ENCODE results near the gene KIF13A. TPM values are rescaled to one million over a fixed set of nuclear protein-coding genes. Genes with fewer than 3 reads are reported as not detected.
"Not testable (repeated sequence)": the region's sequence is repeated elsewhere in the genome, so short reads cannot be mapped to it uniquely, and the experiment has no call there.

Gene KIF13A
- total RNA-seq, 1 donor from 2014 or later = 57.7 TPM

DNA sequence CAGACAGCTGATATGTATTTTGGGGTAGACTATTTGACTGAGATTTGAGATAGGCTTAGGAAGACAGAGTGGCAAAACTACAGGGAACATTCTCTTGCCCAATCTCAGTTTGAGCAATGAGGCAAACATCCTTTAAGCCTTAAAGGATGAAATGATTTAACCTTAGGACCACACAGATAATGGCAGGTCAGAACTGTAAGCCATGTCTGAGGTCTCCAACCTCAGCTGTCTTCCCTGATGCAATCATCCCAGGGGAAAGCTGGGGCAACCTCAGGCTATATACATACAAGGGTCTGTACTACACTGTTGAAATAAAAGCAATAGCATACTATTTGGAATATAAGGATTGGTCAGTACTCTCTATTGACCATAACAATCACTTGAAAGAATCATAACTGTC, 196.9 kb downstream of the KIF13A start:
- DNase-seq (ENCODE audit: low spot score) = no peak

DNA sequence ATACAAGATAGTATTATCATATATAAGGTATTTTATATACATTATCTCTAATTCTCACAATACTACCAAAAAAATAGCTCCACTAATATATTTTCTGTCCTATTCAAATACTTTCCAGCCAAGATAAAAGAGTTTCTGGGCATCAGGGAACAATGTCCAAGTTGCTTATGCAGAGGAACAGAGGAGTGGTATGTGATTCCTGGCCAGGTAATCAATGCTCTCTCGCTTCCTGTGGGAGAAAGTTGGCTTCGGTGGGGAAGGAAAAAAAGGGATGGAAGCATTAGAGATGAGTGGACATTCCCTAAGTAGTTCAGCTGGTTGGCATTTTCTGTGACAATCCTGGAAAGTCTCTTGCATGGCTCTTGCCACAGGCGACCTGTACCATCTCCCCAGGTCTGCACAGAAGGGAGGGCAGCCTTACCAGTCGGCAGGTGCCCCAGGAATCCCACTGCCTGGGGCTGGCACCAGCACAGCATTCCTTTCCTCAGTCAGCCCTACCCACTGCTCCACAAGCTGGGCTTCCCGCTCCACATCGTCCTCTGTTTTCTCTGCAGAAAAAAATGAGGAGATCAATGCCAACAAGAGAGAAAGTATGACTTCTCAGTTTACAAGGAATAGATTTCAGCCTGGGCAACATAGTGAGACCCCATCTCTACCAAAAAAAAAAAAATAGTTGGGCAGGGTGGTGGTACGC, 202.2 kb downstream of the KIF13A start:
- DNase-seq (ENCODE audit: low spot score) = no peak

DNA sequence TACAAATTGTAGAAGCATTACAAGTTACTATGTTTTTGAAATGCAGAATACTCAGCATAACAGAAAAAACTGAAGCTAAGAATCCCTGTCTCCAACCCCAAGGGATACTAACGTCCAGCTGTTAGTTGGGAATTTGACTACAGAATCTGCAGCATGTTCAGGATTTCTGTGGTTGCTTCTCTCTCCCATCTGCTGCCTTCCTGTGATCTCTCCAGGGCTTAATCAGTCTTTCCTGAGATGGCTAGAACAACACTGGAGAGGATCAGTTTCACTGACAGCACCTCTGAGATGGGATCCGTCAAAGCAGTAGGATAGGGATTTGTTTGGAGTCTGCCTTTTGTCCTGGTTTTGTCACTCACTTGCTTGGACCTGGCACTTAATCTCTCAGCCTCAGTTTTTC, 207.4 kb downstream of the KIF13A start:
- no peak for DNase-seq (ENCODE audit: low spot score)

DNA sequence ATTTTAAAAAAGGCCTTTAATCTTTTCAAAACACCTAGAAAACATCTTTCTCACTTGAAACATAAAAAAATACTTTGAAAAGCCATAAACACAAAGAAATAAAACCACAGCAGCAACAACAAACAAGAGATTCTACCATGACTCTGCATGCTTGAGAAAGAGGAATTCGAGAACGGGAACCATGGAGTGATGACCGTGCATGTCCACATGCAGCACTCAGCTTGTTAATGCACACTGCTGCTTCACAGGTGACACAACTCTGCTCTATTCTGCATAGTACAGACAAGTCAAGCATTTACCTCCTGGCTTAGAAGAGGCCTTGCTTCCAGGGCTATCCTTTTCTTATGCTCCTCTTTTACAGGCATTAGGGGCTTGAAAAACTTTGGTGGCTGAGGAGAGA, 215.8 kb downstream of the KIF13A start:
- DNase-seq (ENCODE audit: low spot score) = no peak

DNA sequence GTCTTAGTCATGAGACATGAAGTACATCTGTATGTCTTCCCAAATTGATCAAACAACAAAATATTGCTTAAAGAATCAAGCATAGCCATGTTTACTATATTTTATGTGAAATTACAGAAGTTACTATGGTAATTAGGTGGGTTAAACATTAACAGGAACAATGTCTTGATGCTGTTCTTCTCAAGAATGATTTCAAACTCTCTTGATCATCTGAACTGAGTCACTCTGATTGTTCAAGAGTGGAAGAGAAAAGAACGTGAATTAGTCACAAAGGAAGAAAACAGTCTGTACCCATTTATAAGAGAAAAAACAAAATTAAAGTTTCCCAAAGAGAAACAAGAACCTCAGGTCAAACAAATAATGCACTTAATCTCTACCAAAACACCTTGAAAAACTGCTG, 218.6 kb downstream of the KIF13A start:
- no peak for DNase-seq (ENCODE audit: low spot score)

DNA sequence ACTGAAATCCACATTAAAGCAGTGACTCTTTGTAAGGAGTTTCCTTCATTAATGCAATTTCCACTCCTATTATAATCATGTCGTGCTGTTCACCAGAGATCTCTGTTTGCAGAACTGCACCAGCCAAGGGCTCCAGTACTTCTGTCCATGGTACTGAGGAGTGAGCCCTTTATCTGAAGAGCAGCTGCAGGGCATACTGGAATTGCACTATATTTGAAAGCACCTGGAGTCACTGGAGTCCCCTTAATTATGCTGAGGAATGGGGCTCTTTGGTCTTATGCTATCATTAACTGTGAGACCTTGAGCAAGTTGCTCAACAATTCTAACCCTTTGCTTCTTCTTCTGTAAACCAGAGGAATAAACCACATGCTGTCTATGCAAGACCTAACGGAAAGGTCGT, 219.0 kb downstream of the KIF13A start:
- DNase-seq (ENCODE audit: low spot score) = no peak

DNA sequence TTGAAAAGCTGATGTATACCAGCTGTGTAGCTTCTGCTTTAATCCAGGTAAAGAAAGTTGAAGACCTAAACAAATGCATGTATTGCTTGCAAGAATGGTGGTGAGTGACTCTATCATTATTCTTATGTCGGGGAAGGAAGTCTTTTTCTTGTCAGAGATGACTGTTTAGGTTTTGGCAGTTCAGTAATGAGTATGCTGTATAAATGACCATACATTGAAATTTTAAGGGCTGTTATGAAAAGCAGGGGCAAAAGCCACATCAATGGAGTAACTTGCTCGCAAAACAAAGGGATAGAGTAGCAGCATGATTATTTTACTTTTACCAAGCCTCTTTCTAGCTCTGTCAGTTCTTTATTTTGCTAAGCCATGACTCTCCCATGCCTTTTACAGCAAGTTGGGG, 224.8 kb downstream of the KIF13A start:
- DNase-seq (ENCODE audit: low spot score) = no peak

DNA sequence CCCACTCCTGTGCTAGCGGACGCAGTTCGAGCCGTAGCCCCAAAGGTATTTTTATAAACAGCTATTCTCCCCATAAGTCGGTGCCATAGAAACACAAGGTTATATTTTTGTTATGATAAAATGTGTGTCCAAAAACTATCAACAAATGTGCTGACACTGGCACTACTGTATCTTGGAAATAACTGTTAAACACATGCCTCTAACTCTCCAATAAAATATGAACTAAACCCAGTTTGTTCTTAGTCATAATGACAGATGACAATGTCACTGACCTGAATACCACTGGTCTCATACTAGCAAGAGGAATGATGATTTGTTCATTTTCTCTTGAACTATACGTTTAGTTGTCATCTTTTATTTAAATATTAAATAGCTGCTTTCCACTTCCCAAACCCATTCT, 229.3 kb downstream of the KIF13A start:
- DNase-seq (ENCODE audit: low spot score) = no peak

DNA sequence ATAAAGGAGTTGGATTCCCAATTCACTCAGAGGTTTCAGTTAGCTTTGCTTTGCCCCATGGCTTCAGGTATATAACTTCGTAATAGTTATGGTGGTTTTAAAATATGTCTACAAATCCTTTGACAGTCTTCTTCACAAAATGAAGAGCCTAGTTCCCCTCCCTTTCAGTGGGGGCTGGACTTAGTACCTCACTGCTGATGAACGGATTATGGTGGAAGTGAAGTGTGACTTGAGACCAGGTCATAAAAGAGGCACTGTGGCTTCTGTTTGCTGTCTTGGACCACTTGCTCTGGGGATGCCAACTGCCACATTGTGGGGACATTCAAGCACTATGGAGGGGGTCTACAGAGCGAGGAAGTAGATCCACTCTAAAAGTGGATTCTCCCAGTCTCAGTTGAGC, 233.2 kb downstream of the KIF13A start:
- DNase-seq (ENCODE audit: low spot score) = no peak

DNA sequence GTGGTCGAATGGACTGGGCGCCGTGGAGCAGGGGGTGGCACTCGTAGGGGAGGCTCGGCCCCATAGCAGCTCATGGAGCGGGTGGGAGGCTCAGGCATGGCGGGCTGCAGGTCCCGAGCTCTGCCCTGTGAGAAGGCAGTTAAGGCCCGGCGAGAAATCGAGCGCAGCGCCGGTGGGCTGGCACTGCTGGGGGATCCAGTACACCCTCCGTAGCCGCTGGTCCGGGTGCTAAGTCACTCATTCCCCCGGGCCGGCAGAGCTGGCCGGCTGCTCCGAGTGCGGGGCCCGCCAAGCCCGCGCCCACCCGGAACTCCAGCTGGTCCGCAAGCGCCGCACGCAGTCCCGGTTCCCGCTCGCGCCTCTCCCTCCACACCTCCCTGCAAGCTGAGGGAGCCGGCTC, 242.1 kb downstream of the KIF13A start:
- DNase-seq (ENCODE audit: low spot score) = not testable (repeated sequence)

DNA sequence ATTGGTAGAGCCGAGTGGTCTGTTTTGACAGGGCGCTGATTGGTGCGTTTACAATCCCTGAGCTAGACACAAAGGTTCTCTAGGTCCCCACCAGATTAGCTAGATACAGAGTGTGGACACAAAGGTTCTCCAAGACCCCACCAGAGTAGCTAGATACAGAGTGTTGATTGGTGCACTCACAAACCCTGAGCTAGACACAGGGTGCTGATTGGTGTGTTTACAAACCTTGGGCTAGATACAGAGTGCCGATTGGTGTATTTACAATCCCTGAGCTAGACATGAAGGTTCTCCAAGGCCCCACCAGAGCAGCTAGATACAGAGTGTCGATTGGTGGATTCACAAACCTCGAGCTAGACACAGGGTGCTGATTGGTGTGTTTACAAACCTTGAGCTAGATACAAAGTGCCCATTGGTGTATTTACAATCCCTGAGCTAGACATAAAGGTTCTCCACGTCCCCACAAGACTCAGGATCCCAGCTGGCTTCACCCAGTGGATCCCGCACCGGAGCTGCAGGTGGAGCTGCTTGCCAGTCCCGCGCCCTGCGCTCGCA, 242.6 kb downstream of the KIF13A start:
- not testable (repeated sequence) for DNase-seq (ENCODE audit: low spot score)

DNA sequence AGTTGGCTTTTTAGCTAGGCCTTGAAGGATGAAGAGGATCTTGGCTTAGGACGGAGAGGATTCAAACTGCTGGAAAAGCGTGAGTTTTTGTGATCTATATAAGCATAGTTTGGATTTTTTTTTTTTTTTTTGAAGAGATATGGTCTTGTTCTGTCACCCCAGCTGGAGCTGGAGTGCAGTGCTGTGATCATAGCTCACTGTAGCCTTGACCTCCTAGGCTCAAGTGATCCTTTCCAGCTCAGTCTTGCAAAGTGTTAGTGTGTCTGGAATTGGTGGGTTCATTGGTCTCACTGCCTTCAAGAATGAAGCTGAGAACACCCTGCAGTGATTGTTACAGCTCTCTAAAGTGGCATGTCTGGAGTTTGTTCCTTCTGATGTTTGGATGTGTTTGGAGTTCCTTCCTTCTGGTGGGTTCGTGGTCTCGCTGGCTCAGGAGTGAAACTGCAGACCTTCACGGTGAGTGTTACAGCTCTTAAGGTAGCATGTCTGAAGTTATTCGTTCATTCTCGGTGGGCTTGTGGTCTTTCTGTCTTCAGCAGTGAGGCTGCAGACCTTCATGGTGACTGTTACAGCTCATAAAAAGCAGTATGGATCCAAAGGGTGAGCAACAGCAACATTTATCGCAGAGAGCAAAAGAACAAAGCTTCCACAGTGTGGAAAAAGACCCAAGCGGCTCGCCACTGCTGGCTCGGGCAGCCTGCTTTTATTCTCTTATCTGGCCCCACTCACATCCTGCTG, 243.2 kb downstream of the KIF13A start:
- no peak for DNase-seq (ENCODE audit: low spot score)

DNA sequence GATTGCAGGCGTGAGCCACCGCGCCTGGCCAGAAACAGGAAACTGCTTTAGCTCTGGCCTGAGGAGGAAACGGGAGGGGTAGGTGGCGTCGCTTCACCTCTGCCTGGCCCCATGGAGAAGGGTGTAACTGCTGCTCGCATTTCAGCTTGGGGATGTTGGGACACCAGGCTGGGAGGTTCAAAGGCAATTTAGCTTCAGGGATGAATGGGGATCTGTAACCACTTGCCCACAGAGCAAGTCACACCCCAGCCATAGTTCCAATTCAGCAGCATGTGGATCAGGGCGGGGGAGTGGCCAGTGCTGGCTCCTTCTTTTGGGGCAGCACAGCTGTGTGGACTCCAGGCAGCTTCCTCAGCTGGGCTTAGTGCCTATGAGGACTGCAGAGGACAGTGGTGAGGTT, 245.9 kb downstream of the KIF13A start:
- DNase-seq (ENCODE audit: low spot score) = no peak

DNA sequence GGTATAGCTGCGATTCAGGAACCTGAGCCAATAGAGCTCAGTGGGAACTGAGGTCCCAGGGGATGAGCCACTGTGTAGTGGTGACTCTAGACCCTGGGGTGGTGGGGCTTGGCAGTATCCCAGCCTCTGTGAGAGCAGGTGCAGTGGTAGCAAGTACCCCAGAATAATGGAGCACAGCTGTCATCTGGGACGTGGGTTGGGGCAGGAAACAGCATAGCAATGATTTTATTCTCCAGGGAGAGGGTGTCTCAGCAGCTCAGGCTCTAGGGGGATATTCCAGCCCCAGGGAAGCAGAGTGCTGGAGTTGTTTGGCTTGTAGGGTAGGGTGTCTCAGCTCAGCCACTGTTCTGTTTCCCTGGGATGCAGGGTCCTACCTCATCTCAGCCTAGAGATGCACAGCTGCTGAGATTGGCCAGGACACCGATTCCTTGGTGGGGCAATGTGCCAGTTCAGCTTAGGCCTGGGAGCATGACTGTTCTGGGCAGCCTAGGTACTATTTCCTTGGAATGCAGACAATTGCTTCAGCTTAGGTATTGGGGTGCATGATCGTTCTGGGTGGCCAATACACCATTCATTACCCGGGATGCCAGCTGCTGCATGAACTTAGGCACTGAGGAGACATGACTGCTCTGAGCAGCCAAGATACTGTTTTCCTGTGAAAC, 246.7 kb downstream of the KIF13A start:
- DNase-seq (ENCODE audit: low spot score) = no peak

DNA sequence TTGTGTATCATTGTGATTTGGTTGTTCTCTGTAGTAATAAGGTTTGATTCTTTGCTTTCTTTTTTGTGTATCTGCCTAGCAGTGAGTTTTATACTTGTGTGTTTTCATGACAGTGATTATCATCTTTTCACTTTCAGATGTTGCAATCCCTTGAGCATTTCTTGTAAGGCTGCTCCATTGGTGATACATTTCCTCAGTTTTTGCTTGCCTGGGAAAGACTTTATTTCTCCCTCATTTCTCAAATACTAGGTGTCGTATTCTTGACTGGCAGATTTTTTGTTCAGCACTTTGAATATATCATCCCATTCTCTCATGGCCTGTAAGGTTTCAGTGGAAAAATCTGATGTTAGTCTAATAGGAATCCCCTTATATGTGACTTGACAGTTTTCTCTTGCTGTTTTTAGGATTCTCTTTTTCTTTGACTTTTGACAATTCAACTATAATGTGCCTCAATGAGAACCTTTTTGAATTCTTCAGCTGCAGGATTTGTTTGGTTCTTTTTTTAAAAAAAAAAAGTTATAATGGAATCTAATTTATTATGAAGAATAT, 249.7 kb downstream of the KIF13A start:
- DNase-seq (ENCODE audit: low spot score) = no peak

DNA sequence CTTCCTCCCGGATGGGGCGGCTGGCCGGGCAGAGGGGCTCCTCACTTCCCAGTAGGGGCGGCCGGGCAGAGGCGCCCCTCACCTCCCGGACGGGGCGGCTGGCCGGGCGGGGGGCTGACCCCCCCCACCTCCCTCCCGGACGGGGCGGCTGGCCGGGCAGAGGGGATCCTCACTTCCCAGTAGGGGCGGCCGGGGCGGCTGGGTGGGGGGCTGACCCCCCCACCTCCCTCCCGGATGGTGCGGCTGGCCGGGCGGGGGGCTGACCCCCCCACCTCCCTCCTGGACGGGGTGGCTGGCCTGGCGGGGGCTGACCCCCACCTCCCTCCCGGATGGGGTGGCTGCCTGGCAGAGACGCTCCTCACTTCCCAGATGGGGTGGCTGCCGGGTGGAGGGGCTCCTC, 252.1 kb downstream of the KIF13A start:
- not testable (repeated sequence) for DNase-seq (ENCODE audit: low spot score)

DNA sequence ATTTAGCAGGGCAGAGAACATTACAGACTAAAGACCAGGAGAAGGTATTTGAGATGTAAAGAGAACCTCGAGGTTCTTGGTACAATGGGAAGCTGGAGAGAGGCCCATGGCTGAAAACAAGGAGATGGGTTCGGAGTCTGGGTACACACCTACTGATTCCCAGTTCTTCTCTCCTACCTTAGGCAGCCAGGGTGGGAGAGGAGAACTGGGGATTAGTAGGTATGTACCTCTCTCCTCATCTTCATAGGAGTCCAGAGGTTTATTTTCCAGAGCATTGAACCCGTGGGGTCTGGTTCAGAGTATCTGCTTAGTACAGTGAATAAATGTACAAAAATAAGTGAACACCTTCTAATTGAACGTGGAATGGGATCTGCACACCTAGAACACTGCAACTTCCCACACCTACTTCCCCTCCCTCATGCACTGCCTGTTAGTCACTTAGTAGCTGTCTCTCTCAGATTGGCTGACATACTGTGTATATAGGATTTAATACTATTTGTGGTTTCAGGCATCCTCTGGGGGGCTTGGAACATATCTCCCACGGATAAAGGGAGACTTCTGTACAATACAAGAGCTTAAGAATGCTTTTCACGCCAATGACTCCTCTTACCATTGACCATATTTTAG, 257.2 kb downstream of the KIF13A start:
- no peak for DNase-seq (ENCODE audit: low spot score)

DNA sequence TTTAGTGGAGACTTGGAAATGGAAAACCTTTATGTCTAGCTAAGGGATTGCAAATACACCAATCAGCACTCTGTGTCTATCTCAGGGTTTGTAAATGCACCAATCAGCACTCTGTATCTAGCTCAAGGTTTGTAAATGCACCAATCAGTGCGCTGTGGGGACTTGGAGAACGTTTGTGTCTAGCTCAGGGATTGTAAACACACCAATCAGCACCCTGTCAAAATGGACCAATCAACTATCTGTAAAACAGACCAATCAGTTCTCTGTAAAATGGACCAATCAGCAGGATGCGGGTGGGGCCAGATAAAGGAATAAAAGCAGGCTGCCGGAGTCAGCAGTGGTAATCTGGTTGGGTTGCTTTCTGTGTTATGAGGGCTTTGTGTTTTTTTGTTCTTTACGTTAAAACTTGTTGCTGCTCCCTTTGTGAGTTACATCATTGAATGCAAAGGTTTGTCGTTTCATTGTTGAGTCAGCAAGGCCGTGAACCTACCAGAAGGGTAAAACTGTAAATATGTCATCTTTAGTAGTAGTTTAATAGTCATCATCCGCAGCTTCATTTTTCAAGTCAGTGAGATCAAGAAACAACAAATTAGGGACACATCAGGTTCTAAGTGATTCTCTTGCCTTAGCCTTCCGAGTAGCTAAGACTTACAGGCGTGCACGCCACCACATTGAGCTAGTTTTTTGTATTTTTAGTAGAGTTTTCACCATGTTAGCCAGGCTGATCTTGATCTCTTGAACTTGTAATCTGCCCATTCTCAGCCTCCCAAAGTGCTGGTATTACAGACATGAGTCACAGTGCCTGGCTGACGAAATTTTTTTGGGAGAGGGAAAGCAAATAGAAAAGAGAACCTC, 258.0 kb downstream of the KIF13A start:
- DNase-seq (ENCODE audit: low spot score) = no peak

DNA sequence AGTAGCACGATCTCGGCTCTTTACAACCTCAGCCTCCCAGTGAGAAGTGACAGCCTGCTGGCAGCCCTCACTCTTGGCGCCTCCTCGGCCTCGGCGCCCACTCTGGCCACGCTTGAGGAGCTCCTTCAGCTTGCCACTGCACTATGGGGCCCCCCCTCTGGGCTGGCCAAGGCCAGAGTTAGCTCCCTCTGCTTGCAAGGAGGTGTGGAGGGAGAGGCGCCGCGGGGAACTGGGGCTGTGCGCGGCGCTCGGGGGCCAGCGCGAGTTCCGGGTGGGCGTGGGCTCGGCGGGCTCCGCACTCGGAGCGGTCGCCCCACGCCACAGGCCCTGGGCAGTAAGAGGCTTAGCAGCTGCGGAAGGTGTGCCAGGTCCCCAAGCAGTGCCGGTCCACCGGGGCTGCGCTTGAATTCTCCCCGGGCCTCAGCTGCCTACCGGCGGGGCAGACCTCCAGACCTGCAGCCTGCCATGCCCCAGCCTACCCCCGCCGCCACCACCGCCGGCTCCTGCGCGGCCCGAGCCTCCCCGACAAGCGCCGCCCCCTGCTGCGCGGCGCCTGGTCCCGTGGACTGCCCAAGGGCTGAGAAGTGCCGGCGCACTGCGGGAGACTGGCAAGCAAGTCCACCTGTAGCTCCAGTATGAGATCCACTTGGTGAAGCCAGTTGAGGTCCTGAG, 258.7 kb downstream of the KIF13A start:
- no peak for DNase-seq (ENCODE audit: low spot score)

DNA sequence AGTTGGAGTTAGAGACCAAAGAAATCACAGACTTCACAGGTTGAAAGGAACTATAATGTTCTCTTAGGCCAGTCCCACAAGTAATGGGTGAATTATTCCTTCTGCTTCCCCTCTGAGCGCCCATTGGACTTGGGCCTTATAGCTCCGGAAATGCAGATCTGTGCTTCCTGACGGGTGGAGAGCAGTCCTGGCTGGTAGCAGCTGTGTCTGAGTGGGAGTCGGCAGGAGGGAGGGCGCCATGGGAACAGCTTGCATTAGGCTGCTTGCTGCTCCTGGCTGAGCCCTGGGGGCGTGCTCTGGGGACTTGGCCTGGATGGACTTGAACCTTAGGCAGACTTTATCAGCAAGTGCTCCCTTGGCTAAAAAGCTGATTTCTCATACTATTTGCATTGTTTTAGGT, 262.4 kb downstream of the KIF13A start:
- no peak for DNase-seq (ENCODE audit: low spot score)

Data from ureter (tissue), 1 donor.